ENCODE data around the gene SLAIN1.

The SLAIN1 gene

GRCh38 chr13:77751513-77752456, 54.3 kb downstream of the SLAIN1 start:
- peak; percentile 75 for DNase-seq (ENCODE audit: low read depth, low spot score)

DNA sequence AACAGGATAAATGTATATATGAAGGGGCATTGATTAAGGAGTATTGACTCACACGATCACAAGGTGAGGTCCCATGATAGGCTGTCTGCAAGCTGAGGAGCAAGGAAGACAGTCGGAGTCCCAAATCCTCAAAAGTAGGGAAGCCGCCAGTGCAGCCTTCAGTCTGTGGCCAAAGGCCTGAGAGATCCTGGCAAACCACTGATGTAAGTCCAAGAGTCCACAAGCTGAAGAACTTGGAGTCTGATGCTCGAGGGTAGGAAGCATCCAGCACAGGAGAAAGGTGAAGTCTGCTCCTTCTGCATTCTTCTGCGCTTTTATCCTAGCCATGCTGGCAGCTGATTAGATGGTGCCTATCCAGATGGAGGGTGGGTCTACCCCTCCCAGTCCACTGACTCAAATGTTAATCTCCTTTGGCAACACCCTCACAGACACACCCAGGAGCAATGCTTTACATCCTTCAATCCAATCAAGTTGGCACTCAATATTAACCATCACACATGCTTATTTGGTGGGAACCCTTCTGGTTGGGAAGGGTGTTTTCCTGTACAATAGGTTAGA, 55.1 kb downstream of the SLAIN1 start:
- no peak for DNase-seq (ENCODE audit: low read depth, low spot score)

GRCh38 chr13:77760893-77761292, 63.4 kb downstream of the SLAIN1 start:
- no peak for DNase-seq (ENCODE audit: low read depth, low spot score)

DNA sequence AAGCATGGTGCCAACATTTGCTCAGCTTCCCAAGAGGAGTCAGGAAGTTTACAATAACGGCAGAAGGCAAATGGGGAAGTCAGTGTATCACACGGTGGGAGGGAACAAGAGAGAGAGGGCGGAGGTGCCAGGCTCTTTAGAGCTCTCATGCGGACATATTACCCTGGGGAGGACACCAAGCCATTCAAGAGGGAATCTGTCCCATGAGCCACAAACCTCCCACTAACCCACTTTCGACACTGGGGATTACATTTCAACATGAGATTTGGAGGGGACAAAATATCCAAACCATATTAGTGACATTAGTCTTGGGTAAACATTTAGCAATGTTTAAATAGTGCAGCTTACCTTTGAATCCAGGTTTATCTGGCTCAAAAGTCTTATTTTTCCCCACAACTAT, 69.9 kb downstream of the SLAIN1 start:
- DNase-seq (ENCODE audit: low read depth, low spot score) = no peak

- no peak for DNase-seq (ENCODE audit: low read depth, low spot score)
Observed at GRCh38 chr13:77774181-77774580, 76.7 kb downstream of the SLAIN1 start.

DNA sequence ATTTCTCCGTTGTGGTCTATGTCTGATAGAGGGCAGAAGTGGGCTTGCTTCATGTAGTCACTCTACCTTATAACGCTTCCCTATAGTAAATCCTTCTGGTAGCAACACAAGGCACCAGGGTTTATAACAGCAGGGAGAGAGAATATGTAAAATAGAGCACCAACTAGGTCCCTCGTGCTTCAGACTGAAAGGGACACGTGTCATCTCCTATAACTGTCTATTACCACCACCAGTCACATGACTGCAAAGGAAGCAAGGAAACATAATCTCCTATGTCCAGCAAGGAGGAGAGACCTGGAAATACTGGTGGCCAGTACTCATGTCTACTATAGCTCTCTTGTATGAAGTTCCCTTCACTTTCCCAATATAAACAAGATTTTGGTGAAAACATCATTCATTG, 79.2 kb downstream of the SLAIN1 start:
- DNase-seq (ENCODE audit: low read depth, low spot score) = no peak

GRCh38 chr13:77779552-77780272, 82.2 kb downstream of the SLAIN1 start:
- DNase-seq (ENCODE audit: low read depth, low spot score) = peak; percentile 72

DNA sequence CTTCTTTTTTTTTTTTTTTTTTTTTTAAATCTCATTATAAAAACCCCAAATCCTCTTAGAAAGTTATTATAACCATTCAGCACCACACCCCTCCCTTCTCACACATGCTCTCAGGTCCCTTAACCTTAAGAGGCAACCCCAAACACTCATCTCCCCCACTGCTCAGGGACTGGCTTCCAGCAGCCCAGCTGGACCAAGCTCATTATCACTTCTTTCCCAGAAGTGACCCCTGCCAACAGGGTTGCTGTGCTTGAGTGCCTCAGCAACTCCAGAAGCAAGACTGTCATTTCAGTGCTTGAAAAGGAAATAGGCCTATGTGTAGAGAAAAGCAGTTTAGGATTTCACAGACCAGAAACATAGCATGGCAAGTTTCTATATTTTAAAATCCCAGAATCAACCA, 84.3 kb downstream of the SLAIN1 start:
- DNase-seq (ENCODE audit: low read depth, low spot score) = no peak

DNA sequence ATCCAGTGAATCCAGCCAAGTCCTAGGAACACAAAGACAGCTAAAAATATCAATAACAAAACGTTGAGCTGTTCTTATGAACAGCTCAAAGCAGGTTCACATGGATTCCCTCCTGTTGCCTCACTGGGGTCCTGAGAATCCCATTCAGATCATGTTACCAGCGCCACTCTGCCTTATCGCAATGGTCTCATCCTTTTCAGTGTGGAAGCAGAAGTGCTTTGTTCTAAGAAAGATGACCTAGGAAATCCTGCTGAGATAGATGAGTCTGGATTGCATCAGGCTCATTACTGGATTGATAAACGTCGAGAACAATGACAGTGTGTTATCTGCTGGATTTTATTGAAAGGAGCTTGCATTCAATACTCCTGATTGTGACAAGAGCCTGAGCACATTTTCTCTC, 87.0 kb downstream of the SLAIN1 start:
- no peak for DNase-seq (ENCODE audit: low read depth, low spot score)

DNA sequence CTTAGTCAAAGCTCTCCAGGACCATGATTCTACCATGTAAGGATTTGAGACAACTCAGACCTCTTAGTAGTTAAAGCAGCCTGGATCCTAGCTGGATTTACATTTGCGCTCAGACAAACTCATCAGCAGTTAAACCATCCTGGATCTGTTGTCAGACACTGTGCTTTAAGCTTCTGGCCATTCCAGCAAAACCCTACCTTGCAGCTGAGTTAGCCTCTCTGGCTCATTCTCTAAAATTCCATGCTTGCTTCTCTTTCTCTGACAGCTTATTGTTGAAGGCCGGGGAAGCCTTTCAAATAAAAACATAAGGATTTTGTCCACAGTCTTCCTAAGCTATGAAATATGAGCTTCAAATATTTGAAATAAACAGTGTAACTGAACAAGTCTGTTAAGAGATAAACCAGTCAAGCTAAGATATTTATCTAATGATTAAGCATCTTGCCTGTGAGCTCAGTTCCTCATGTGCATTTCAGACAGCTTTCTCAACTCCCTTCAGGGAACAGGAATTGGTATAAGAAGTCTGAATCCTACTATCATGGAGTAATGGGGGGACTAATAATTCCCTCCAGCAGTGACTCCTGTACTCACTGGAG, 89.3 kb downstream of the SLAIN1 start:
- no peak for DNase-seq (ENCODE audit: low read depth, low spot score)

DNA sequence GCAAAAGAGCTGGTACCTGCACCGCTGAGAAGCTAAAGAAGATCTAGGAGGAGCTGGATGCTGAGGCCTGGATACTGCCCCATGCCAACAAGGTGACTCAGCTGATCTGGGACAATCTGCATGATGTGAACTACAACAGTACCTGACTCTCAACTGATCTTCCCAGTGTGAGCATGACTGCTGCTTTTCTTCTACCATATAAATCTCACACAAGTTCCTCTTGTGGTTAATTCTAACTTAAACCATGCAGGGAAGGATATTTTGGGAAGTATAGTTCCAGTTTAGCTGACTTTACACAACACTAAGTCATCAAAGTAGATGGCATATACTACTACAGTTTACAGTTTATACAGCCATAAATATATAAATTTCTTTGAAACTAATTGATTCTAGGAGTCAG, 91.9 kb downstream of the SLAIN1 start:
- DNase-seq (ENCODE audit: low read depth, low spot score) = no peak

DNA sequence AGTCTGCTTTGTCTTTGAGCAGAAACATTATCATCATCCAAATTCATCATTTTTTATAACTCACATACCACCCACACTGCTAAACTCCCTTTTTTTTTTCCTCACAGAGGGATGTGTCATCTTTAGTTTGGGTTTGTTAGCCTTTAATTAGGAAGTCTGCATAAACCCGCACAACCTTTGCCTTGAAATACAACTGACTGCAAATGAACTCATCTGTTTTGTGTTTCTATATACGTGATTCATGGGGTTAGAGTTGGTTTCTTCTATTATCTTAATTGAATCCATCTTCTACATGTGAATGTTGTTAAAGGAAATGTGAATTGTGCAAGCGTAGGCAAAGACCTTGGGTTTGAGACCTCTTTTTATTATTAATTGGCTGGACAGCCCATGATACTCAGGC, 102.7 kb downstream of the SLAIN1 start:
- DNase-seq (ENCODE audit: low read depth, low spot score) = no peak

DNA sequence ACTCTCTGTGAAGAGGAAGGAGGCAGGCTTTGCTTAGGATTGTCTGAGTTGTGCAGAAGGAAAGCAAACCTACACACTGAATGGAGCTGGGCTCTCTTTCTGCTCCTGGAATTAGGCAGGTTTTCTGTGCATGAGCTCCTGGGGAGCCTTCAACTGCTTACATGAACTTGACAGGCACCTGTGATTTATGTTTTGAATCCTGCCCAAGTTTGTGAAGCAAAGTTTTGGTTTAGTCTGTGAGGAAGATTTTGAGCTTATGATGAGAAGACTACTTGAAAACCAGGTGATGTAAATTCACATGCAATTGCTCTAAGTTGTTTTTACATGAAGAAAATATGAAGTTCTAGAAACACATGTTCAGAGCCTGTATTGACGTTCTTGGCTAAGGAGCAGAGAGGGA, 109.0 kb downstream of the SLAIN1 start:
- no peak for DNase-seq (ENCODE audit: low read depth, low spot score)

- DNase-seq (ENCODE audit: low read depth, low spot score) = no peak
Observed at GRCh38 chr13:77807431-77808135, 110.1 kb downstream of the SLAIN1 start.

DNA sequence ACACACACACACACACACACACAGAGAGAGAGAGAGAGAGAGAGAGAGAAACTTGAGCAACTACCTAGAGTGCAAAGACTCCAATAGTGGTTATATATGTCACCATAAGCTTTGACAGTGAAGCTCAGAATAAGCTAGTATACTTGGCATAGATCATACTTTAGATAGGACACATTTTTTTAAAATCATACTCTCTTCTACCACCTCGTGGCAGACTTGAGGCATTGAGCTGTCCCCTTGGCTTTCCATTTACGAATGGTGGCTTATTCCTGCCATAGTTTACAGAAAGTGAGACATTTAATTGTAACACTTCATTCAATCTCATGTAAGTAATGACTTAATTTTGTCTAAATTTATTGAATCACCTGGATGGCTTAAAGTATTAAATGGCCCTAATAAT, 112.9 kb downstream of the SLAIN1 start:
- peak; percentile 27 for DNase-seq (ENCODE audit: low read depth, low spot score)

GRCh38 chr13:77810878-77811277, 113.4 kb downstream of the SLAIN1 start:
- no peak for DNase-seq (ENCODE audit: low read depth, low spot score)

DNA sequence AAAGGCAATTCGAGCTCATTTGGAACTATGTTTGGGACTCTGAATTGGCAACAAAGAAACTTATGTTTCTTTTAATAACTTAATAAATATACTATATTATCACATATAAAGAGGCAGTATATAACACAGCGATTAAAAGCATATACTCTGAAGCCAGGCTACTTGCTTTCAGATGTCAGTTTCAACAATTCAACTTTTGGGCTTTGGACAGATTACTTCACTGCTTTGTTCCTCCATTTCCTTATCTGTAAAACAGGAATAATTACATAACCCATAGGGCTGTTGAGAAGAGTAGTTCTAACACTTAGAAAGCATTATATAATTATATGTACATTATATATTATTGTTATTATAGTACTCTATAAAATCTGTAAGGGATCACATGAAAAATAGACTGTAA, 113.9 kb downstream of the SLAIN1 start:
- DNase-seq (ENCODE audit: low read depth, low spot score) = no peak

DNA sequence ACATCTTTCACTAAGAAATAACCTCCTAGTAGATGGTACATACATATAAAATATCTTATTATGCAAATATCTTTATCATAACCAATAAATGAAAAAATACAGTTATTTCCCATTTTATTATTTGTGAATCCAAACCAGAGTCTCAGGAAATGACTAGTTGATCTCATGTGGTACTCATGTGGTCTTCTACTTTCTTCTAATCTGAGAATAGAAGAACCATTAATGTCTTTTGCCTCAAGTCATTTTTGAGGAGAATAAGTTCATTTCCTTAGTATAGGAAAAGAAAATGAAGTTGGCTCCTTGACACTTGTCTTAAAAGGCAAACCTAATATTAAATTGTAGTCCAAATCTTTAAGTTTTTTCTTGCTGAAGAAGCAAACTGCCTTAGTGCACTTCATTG, 114.5 kb downstream of the SLAIN1 start:
- no peak for DNase-seq (ENCODE audit: low read depth, low spot score)

Data from astrocyte of the hippocampus (primary cell).